ENCODE measurements around the gene ZIC1.

ZIC1 gene

GRCh38 chr3:147420353-147421183, 11.4 kb downstream of the ZIC1 start:
- no peak for DNase-seq

- no peak for DNase-seq
Measured at GRCh38 chr3:147421184-147421912, 12.2 kb downstream of the ZIC1 start.

DNA sequence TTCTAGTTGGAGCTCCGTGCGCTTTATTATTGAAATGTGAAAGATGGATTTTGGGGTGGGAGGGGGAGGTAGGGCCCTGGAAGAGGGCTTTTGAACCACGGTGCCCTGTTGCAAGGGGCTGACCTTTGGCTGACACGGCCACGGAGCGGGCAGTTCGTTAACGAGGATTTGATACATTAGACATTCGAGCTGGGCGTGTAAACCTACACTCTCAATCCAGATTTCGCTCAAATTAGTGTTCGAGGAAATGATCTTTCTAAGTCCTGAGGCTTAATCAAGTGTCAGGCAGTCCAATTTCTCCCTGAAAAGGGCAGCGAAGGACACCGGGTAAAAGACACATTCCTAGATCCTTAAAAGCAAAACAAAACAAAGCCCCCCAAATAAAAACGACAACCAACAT, 13.0 kb downstream of the ZIC1 start:
- no peak for DNase-seq

GRCh38 chr3:147422601-147423536, 13.7 kb downstream of the ZIC1 start:
- DNase-seq, result no peak

DNA sequence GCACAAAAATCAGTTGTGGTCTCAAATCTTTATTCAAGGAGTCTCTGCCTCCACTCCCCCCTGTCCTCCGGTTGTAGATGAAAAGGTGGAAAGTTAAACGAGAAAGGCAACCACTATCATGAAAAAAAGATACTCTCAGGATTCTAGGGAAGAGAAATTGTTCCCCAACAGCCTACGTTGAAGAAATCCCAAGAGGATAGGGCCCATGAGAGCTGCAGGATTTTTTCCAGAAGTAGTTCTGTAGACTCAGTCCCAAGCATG, 14.3 kb downstream of the ZIC1 start:
- no peak for DNase-seq

DNA sequence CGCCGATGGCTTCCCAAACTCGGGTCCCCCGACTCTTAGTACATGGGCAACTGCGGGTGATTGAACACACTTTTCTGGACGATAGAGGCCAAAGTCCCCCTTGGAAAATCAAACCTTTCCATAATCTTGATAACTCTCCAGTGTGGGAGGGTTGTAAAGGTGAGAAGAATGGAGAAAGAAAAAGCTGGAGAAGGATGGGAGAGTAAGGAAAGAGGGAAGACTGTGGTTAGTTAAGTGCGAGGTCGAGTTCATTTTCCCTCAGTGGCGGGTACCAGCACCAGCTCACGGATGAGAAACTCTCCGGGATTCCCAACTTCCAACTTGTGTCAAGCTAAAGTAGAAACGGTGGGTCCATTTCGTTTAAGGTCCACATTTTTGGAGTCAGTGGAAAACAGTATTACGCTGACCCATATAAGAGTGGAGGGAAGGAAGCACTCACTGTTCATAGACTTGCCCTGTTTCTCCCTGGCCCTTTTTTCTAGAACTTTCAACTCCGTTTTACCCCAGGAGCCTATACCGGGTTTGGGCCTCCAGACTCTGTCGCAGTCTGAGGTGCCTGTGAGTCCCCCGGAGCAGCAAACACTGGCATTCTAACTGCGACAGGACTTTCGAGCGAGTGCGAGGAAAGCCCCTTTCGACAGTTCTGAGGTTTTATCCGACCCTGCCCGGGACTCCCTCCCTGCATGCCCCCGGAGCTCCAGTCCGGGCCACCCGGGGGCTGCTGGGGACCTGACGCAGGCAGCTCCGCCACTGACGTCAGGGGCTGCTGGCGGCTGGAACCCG, 14.8 kb downstream of the ZIC1 start:
- DNase-seq, result no peak

DNA sequence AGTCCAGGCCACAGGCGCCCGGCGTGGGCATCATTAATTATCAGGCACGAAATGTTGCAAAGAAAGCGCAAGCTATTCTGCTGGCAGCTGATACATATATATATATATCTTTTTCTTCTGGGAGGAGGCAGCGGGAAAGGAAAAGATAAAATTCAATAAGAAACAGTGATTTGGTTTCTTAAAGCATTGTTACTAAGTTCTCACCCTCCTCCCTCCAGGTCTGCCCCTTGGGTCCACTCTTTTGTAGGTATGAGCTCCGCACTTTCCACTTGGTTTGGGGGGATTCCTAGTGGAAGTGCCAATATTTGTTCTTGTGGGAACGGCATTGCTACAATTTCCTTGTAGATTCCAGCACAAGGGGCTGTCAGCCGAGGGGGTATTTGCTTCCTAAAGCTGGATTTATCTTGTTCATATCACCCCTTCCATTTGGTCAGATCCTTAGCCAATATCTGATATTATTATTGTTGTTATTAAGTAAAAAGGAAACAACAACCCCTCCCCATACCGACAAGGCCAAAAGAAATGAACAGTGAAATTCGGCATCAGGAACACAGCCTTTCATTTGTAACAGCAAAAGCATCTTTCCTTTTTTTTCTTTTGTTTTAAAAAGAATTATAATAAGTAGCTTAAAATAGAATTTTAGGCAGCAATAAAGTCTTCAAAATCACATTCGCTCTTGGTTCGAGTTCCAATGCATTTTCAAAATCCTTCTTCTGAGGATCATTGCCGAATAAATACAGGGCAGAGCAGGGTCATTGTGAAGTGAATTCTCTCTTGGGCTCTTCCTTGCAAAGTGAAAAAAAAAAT, 15.6 kb downstream of the ZIC1 start:
- DNase-seq, result no peak

DNA sequence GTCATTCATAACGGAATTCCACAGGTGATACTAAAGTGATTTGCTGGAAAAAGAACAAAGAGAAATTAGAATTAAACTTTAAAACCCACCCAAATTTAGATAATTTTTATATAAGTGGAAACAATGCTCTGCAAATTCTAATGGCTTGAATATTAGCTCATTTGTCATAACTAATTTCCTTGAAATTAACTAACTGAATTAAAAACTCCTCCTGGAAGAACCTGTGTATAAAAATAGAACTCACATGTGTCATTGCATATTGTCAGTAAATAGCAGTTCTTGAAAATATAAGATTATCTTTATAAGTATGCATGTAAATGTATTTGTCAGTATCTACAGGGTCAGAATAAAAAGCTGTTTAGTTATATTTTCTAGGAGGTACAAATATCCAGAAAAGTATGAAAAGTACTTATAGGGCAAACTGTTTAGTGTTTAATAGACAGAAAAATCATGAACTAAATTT, 16.3 kb downstream of the ZIC1 start:
- no peak for DNase-seq

DNA sequence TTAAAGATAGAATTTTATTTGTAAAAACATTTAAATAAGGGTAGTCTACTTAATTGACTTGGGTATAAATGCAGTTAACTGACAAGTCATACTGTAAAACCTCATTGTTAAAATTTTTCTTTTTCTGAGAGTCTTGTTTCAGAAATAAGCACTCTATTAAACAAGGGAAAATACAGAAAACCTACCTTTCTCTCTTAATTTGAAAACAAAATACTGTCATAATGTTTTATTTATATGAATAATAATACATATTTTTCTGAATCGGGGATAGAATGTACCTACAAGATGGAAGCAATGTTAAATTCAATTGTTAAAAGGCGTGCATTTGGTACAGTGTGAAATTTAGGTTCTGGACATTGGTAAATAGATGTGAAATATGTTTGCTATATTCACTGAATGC, 17.8 kb downstream of the ZIC1 start:
- DNase-seq, result no peak

DNA sequence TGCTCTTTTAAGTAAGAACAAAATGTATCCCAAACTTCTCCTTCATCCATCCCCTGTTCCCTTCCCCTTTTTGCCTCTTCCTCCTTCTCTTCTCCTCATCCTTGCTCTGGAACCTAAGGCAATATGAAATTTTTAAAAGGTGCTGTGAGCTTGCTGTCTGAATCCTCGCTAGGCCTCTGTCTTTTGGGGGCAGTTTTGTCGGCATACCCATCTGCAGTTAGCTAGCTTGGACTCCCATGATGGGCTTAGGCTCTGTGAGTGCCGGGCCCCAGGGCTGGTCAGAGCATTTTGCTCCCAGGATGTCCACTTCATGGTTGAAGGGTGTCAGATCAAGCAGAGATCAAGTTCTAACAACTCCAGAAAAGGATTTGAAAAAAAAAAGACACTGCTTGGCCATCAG, 18.6 kb downstream of the ZIC1 start:
- no peak for DNase-seq

GRCh38 chr3:147428326-147428725, 19.2 kb downstream of the ZIC1 start:
- no peak for DNase-seq

GRCh38 chr3:147428754-147429153, 19.6 kb downstream of the ZIC1 start:
- no peak for DNase-seq

- no peak for DNase-seq
Measured at GRCh38 chr3:147431751-147432150, 22.6 kb downstream of the ZIC1 start.

DNA sequence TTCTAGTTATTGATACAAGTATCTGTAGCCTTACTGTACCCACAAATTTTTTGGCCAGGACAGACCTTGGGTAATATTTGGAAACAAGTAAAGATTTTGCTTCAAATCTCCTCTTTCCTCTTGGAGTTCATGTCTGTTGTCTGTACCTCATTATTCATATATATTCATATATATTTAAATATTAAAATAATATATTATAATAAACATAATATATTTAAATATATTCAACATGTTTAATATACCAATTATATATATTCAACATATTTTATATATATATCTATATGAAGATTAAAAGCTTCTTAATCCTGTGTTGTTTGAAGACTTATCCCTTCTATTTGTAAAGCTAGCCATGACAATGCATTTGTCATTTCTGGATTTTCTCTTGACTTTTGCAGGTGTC, 38.1 kb downstream of the ZIC1 start:
- DNase-seq, result no peak

- DNase-seq, result no peak
Measured at GRCh38 chr3:147449669-147450068, 40.5 kb downstream of the ZIC1 start.

GRCh38 chr3:147458995-147459704, 50.0 kb downstream of the ZIC1 start:
- DNase-seq, result no peak

- DNase-seq, result no peak
Measured at GRCh38 chr3:147462856-147463255, 53.7 kb downstream of the ZIC1 start.
